SU-DHL-6 (cell line): ENCODE measurements around the gene SELENOH.

Experiments used
- EZH2phosphoT487 ChIP-seq: fragments of 200-600 bp; sonication (generic), shearing (Covaris generic); conservative IDR thresholded peaks from 2 replicates; pipeline ENCODE4 v1.6.1; 2018; ENCODE audit warnings: mild to moderate bottlenecking, antibody characterized with exemption, low read length, moderate library complexity, mixed read lengths
- TF ChIP-seq, protein P1 (sequence below): fragments of 200-600 bp; sonication (generic); IDR thresholded peaks from one replicate; pipeline ENCODE4 v1.5.1; 2017; ENCODE audit warnings: antibody characterized with exemption, mild to moderate bottlenecking, low read length, moderate library complexity; ENCODE audit not compliant: insufficient read depth, poor library complexity, severe bottlenecking

DNA sequence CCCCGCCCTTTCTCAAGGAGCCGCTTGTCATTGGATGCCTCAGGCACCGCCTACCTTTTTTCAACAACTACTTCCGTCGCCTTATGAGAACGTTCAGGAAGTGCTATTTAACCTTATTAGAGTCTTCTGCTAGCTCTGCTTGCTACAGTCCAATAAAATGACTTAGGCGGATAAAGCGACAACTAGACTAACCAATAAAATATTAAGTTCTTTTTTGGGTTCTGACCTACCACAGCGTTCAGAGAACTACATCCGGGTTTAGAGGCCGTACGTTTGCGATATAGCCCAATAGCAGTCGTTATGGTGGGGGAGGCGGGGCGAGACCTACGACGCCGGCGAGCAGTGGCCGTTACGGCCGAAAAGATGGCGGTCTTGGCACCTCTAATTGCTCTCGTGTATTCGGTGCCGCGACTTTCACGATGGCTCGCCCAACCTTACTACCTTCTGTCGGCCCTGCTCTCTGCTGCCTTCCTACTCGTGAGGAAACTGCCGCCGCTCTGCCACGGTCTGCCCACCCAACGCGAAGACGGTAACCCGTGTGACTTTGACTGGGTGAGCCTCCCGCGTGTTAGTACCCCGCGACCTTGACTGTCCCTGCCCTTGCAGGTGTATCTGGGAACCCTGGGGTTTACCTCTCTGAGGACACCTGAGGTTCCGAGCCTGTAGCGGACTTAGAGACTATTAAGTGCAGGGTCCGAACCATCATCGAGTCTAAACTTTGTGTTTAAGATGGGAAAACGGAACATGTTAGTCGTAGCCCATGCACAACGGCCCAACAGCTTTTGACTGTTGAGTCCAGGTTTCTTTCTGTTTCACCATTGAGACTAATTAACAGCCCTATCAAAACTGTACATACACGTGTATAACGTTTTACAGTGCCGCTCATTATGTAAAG is 28.8 kb upstream of the SELENOH start, which contains the start of gene TMX2:
- TF ChIP-seq, protein P1, sequence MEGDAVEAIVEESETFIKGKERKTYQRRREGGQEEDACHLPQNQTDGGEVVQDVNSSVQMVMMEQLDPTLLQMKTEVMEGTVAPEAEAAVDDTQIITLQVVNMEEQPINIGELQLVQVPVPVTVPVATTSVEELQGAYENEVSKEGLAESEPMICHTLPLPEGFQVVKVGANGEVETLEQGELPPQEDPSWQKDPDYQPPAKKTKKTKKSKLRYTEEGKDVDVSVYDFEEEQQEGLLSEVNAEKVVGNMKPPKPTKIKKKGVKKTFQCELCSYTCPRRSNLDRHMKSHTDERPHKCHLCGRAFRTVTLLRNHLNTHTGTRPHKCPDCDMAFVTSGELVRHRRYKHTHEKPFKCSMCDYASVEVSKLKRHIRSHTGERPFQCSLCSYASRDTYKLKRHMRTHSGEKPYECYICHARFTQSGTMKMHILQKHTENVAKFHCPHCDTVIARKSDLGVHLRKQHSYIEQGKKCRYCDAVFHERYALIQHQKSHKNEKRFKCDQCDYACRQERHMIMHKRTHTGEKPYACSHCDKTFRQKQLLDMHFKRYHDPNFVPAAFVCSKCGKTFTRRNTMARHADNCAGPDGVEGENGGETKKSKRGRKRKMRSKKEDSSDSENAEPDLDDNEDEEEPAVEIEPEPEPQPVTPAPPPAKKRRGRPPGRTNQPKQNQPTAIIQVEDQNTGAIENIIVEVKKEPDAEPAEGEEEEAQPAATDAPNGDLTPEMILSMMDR, result no peak
- no peak for TF ChIP-seq EZH2phosphoT487
